Measurements from ENCODE around the gene MCTP1. TPM values are rescaled to one million over a fixed set of nuclear protein-coding genes. Genes with fewer than 3 reads are reported as not detected.

Gene MCTP1
- total RNA-seq, 2 experiments from 2014 or later = 0.13 TPM; not detected in 1

- POLR2A ChIA-PET = no interaction called here
- CTCF ChIA-PET = no interaction called here
Observed at GRCh38 chr5:94903726-94904125, 381.2 kb downstream of the MCTP1 start.

- ChIA-PET CTCF (no interaction called here), POLR2A (no interaction called here)
Observed at GRCh38 chr5:94901191-94901979, 383.5 kb downstream of the MCTP1 start.

- ChIA-PET POLR2A (no interaction called here), CTCF (no interaction called here)
Observed at GRCh38 chr5:94900006-94900505, 384.8 kb downstream of the MCTP1 start.

- CTCF ChIA-PET = no interaction called here
- POLR2A ChIA-PET = no interaction called here
Observed at GRCh38 chr5:94893412-94894135, 391.3 kb downstream of the MCTP1 start.

GRCh38 chr5:94891972-94892371, 392.9 kb downstream of the MCTP1 start:
- CTCF ChIA-PET = no interaction called here
- POLR2A ChIA-PET = no interaction called here

GRCh38 chr5:94891565-94891964, 393.3 kb downstream of the MCTP1 start:
- ChIA-PET POLR2A (no interaction called here), CTCF (no interaction called here)

- POLR2A ChIA-PET = no interaction called here
- CTCF ChIA-PET = no interaction called here
Observed at GRCh38 chr5:94890907-94891306, 394.0 kb downstream of the MCTP1 start.

- CTCF ChIA-PET = no interaction called here
Observed at GRCh38 chr5:94888674-94889073, 396.2 kb downstream of the MCTP1 start.

GRCh38 chr5:94885931-94886330, 399.0 kb downstream of the MCTP1 start:
- ChIA-PET POLR2A (no interaction called here), CTCF (no interaction called here)

More at GRCh38 chr5:94888674-94889073, 396.2 kb downstream of the MCTP1 start:
- POLR2A ChIA-PET = no interaction called here

GRCh38 chr5:94884311-94884710, 400.6 kb downstream of the MCTP1 start:
- CTCF ChIA-PET = no interaction called here
- POLR2A ChIA-PET = no interaction called here

- ChIA-PET CTCF (interaction anchor here (0.5 kb wide), 1 partner anchor 1080 kb away, joined by 3 read pairs; no protein-coding TSS in a partner anchor), POLR2A (no interaction called here)
Observed at GRCh38 chr5:94872526-94872925, 412.4 kb downstream of the MCTP1 start.

GRCh38 chr5:94870511-94871183, 414.2 kb downstream of the MCTP1 start:
- ChIA-PET POLR2A (no interaction called here), CTCF (no interaction called here)

- CTCF ChIA-PET = no interaction called here
- POLR2A ChIA-PET = no interaction called here
Observed at GRCh38 chr5:94869921-94870320, 415.0 kb downstream of the MCTP1 start.

GRCh38 chr5:94863951-94864350, 420.9 kb downstream of the MCTP1 start:
- POLR2A ChIA-PET = no interaction called here
- CTCF ChIA-PET = no interaction called here

- ChIA-PET POLR2A (no interaction called here), CTCF (no interaction called here)
Observed at GRCh38 chr5:94857111-94857510, 427.8 kb downstream of the MCTP1 start.

GRCh38 chr5:94856257-94856800, 428.6 kb downstream of the MCTP1 start:
- POLR2A ChIA-PET = no interaction called here
- CTCF ChIA-PET = no interaction called here

GRCh38 chr5:94855543-94855942, 429.4 kb downstream of the MCTP1 start:
- CTCF ChIA-PET = no interaction called here

GRCh38 chr5:94853120-94853519, 431.8 kb downstream of the MCTP1 start:
- POLR2A ChIA-PET = no interaction called here
- CTCF ChIA-PET = no interaction called here

More at GRCh38 chr5:94855543-94855942, 429.4 kb downstream of the MCTP1 start:
- POLR2A ChIA-PET = no interaction called here

GRCh38 chr5:94850960-94851359, 433.9 kb downstream of the MCTP1 start:
- POLR2A ChIA-PET = no interaction called here

More at GRCh38 chr5:94850960-94851359, 433.9 kb downstream of the MCTP1 start:
- CTCF ChIA-PET = interaction anchor here (0.7 to 1.9 kb wide), 2 partner anchors 53 to 114 kb away, joined by 3 to 5 read pairs; no protein-coding TSS in a partner anchor

All from activated CD8-positive, alpha-beta memory T cell treated with anti-CD3 and anti-CD28 coated beads for 36 hours (primary cell).